Stomach (tissue), 9 donors: ENCODE results near the gene SLC35D1. TPM values are rescaled to one million over a fixed set of nuclear protein-coding genes. Genes with fewer than 3 reads are reported as not detected.
"Not testable (repeated sequence)": the region's sequence is repeated elsewhere in the genome, so short reads cannot be mapped to it uniquely, and the experiment has no call there.

Experiments used
- DNase-seq, 2 donors: peaks; one replicate each; pipeline versions ENCODE4 v3.0.0 to v3.0.0-alpha.2; 2013 to 2019
- H3K27ac ChIP-seq, 5 donors: fragments of 200-600 bp in 4 of 5; sonication (generic) in 4 of 5; one replicate each; pipeline ENCODE4 v1.5.1; 2013 to 2019; ENCODE audit warnings: mild to moderate bottlenecking in 1 of 5, moderate library complexity in 1 of 5
- H3K27me3 ChIP-seq, 3 donors: fragments of 200-600 bp; sonication (generic); one replicate each; pipeline ENCODE4 v1.5.1; 2017 to 2019; ENCODE audit warnings: mixed run types in 1 of 3
- H3K36me3 ChIP-seq, 4 donors: fragments of 200-600 bp; sonication (generic); 1 replicate in 3 of 4; 2 replicates in 1 of 4; pipeline ENCODE4 v1.5.1; 2016 to 2019
- H3K4me1 ChIP-seq, 4 donors: fragments of 200-600 bp; sonication (generic); one replicate each; pipeline ENCODE4 v1.5.1; 2016 to 2019
- H3K4me3 ChIP-seq, 4 donors: fragments of 200-600 bp; sonication (generic) in 3 of 4; one replicate each; pipeline ENCODE4 v1.5.1; 2016 to 2019; ENCODE audit warnings: mild to moderate bottlenecking in 1 of 4
- H3K9me3 ChIP-seq, 4 donors: fragments of 200-600 bp; sonication (generic); one replicate each; pipeline ENCODE4 v1.5.1; 2016 to 2019
- EP300 ChIP-seq: sonication (generic); formaldehyde crosslinking; IDR thresholded peaks from one replicate; pipeline ENCODE4 v1.6.1; 2017; ENCODE audit warnings: antibody characterized with exemption
- POLR2A ChIP-seq, 4 donors: fragments of 450-650 bp; IDR thresholded peaks; one replicate each; pipeline ENCODE4 v1.6.1; 2016; ENCODE audit warnings: antibody characterized with exemption in 4 of 4, control low read depth in 2 of 4, mild to moderate bottlenecking in 1 of 4, moderate library complexity in 1 of 4
- POLR2AphosphoS5 ChIP-seq, 3 donors: sonication (generic); formaldehyde crosslinking; IDR thresholded peaks; one replicate each; pipeline ENCODE4 v1.6.1; 2016; ENCODE audit warnings: antibody characterized with exemption in 3 of 3
- WGBS, 5 donors: extraction: QIAGEN DNeasy Blood & Tissue Kit in 3 of 5; methylation state at CpG; one replicate each; pipeline versions ENCODE4 v1.1.5 to v1.1.7; 2013 to 2018; 5-methylcytosine and 5-hydroxymethylcytosine counted together
- intact Hi-C: fragments of 100-400 bp; cut with DNase I; formaldehyde crosslinking; loops from one replicate; pipeline ENCODE4 v1.15.1; 2023; ENCODE audit warnings: low total_unique reads
- polyA plus RNA-seq, 3 donors: library from polyadenylated mRNA; stranded (reverse); fragments of 200-250 nt; gene quantifications; one replicate each; pipeline ENCODE4 v1.2.3, GENCODE V29; 2013
- total RNA-seq, 5 donors: library from RNA; depleted of rRNA; stranded (reverse); fragments of >200 nt; gene quantifications; one replicate each; pipeline versions ENCODE4 v1.1.0 to v1.2.3, GENCODE V29; 2014 to 2016
- TF ChIP-seq, protein P1 (sequence below), 7 experiments: fragments of 450-650 bp in 4 of 7; fragments of 200-600 bp in 3 of 7; sonication (generic) in 3 of 7; IDR thresholded peaks; one replicate each; pipeline ENCODE4 v1.5.1; 2016 to 2019; ENCODE audit warnings: antibody characterized with exemption in 7 of 7, control low read depth in 2 of 7, mild to moderate bottlenecking in 1 of 7
- donor health status: healthy with polysubstance abuse.
- donor health status: Bipolar disorder and iron deficiency.
- donor health status: healthy.

Gene SLC35D1
- total and polyA plus RNA-seq, 8 donors: 1.7 to 40.8 (median 10.0) TPM

GRCh38 chr1:66978201-66978600, 75.7 kb downstream of the SLC35D1 start:
- peaks cover 15 to 81% (median 73%) of the 10 kb centered on the region in 4 donors for H3K36me3 ChIP-seq
- no peak for TF ChIP-seq EP300
- TF ChIP-seq, protein P1, sequence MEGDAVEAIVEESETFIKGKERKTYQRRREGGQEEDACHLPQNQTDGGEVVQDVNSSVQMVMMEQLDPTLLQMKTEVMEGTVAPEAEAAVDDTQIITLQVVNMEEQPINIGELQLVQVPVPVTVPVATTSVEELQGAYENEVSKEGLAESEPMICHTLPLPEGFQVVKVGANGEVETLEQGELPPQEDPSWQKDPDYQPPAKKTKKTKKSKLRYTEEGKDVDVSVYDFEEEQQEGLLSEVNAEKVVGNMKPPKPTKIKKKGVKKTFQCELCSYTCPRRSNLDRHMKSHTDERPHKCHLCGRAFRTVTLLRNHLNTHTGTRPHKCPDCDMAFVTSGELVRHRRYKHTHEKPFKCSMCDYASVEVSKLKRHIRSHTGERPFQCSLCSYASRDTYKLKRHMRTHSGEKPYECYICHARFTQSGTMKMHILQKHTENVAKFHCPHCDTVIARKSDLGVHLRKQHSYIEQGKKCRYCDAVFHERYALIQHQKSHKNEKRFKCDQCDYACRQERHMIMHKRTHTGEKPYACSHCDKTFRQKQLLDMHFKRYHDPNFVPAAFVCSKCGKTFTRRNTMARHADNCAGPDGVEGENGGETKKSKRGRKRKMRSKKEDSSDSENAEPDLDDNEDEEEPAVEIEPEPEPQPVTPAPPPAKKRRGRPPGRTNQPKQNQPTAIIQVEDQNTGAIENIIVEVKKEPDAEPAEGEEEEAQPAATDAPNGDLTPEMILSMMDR (IDR thresholded peaks at IDR 0.05): no peak
- TF ChIP-seq POLR2AphosphoS5 (IDR thresholded peaks at IDR 0.05): no peak
- TF ChIP-seq POLR2A (IDR thresholded peaks at IDR 0.05): no peak
- H3K27me3 ChIP-seq: no peaks in the 10 kb centered on the region
- no peak overlapping the region for H3K4me3 ChIP-seq
- peaks cover 7 to 38% (median 26%) of the 10 kb centered on the region in 4 donors for H3K4me1 ChIP-seq
- no peak overlapping the region for H3K27ac ChIP-seq
- no peaks in the 10 kb centered on the region for H3K9me3 ChIP-seq
- DNase-seq: no peak
- intact Hi-C loops: no loop called here

DNA sequence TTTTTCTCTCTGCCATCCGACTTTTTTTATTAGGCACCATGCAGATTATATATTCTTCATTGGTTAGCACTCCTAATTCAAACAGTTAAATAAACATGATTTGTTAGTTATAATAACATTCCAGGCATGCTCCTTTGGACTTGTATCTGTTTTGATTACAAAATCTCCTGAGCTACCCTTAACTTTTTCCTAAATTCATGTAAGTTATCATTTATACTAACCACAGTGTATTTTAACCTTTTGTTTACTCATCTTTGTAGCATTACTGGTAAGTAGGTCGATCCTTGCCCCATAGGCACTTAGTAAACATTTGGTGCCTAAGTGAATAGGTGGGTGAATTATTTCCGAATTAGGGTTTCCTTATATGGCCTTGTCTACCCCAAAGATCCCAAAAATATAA, 85.4 kb downstream of the SLC35D1 start:
- intact Hi-C loops: no loop called here
- H3K27me3 ChIP-seq: no peaks in the 10 kb centered on the region
- WGBS, 5 donors: 44 to 68% (median 55%) methylated on average over 3 of the region's 3 CpGs
- peaks cover 0 to 8% (median 0%) of the 10 kb centered on the region in 4 donors for H3K4me1 ChIP-seq
- H3K9me3 ChIP-seq: peaks cover 0 to 5% (median 0%) of the 10 kb centered on the region in 4 donors
- no peak overlapping the region for H3K4me3 ChIP-seq
- TF ChIP-seq, protein P1 (IDR thresholded peaks at IDR 0.05): no peak
- TF ChIP-seq EP300: no peak
- TF ChIP-seq POLR2A (IDR thresholded peaks at IDR 0.05): no peak
- no peak for TF ChIP-seq POLR2AphosphoS5 (IDR thresholded peaks at IDR 0.05)
- no peak overlapping the region for H3K27ac ChIP-seq
- DNase-seq: no peak
- peaks cover 22 to 99% (median 90%) of the 10 kb centered on the region in 4 donors for H3K36me3 ChIP-seq

GRCh38 chr1:66966188-66966873, 87.6 kb downstream of the SLC35D1 start:
- H3K4me3 ChIP-seq, intact Hi-C loops, DNase-seq, H3K27ac ChIP-seq, H3K9me3 ChIP-seq, H3K27me3 ChIP-seq, H3K4me1 ChIP-seq: not testable (repeated sequence)
- H3K36me3 ChIP-seq: peaks cover 26 to 99% (median 94%) of the 10 kb centered on the region in 4 donors
- 90 to 98% (median 94%) methylated on average over 7 of the region's 7 CpGs for WGBS, 5 donors

GRCh38 chr1:66957938-66958337, 96.0 kb downstream of the SLC35D1 start:
- no peak overlapping the region for H3K4me3 ChIP-seq
- no peak overlapping the region for H3K27ac ChIP-seq
- peaks cover 0 to 15% (median 6%) of the 10 kb centered on the region in 4 donors for H3K4me1 ChIP-seq
- no peaks in the 10 kb centered on the region for H3K9me3 ChIP-seq
- TF ChIP-seq POLR2A (IDR thresholded peaks at IDR 0.05): no peak
- TF ChIP-seq, protein P1 (IDR thresholded peaks at IDR 0.05): no peak
- TF ChIP-seq EP300: no peak
- TF ChIP-seq POLR2AphosphoS5 (IDR thresholded peaks at IDR 0.05): no peak
- no peak for DNase-seq
- WGBS, 5 donors: 92 to 97% (median 96%) methylated on average over 3 of the region's 3 CpGs
- no peaks in the 10 kb centered on the region for H3K27me3 ChIP-seq
- H3K36me3 ChIP-seq: peaks cover 12 to 91% (median 75%) of the 10 kb centered on the region in 4 donors
- intact Hi-C loops: no loop called here

GRCh38 chr1:66954208-66954607, 99.7 kb downstream of the SLC35D1 start:
- Histone ChIP-seq H3K36me3 (peaks cover 6 to 91% (median 72%) of the 10 kb centered on the region in 4 donors), H3K4me3 (no peak overlapping the region), H3K27ac (no peak overlapping the region), H3K9me3 (no peaks in the 10 kb centered on the region), H3K4me1 (peaks cover 0 to 17% (median 6%) of the 10 kb centered on the region in 4 donors), H3K27me3 (no peaks in the 10 kb centered on the region)
- no peak for DNase-seq
- 82 to 89% (median 84%) methylated on average over 4 of the region's 4 CpGs for WGBS, 5 donors
- intact Hi-C loops: no loop called here
- TF ChIP-seq EP300 (no peak), POLR2AphosphoS5 (IDR thresholded peaks at IDR 0.05) (no peak), POLR2A (IDR thresholded peaks at IDR 0.05) (no peak)
- TF ChIP-seq, protein P1 (IDR thresholded peaks at IDR 0.05): no peak
